Panc1 (cell line): ENCODE data around the gene C19orf33.
A peak's percentile ranks its signal among the peaks of the same experiment; 100 is the strongest.

Experiments used
- CTCF ChIP-seq: fragments of 450-650 bp; IDR thresholded peaks from 2 replicates; pipeline ENCODE4 v1.5.1; 2017; ENCODE audit warnings: mild to moderate bottlenecking
- POLR2AphosphoS5 ChIP-seq: IDR thresholded peaks from 2 replicates; pipeline ENCODE4 v1.6.1; 2012; ENCODE audit warnings: mild to moderate bottlenecking, low read depth, low read length, moderate library complexity
- REST ChIP-seq, 2 experiments: IDR thresholded peaks; 2 replicates each; pipeline ENCODE4 v1.6.1; 2011 to 2012; ENCODE audit warnings: low read depth in 2 of 2, control low read depth in 1 of 2, low read length in 1 of 2, mild to moderate bottlenecking in 1 of 2, moderate library complexity in 1 of 2; ENCODE audit not compliant: insufficient read depth in 1 of 2
- SIN3A ChIP-seq: IDR thresholded peaks from 2 replicates; pipeline ENCODE4 v1.6.1; 2012; ENCODE audit warnings: low read depth, mild to moderate bottlenecking, low read length, moderate library complexity, borderline replicate concordance; ENCODE audit not compliant: insufficient read depth

GRCh38 chr19:38303517-38304351 lies at the start of gene C19orf33:
- TF ChIP-seq CTCF (no peak), REST (IDR thresholded peaks at IDR 0.05; ENCODE audit: insufficient read depth in 1 of 2, low read depth in 2 of 2, low read length in 1 of 2) (no peak), POLR2AphosphoS5 (peak; percentile 95), SIN3A (0 out of 2 replicates have a peak, but pooled peaks have one; percentile 51)
